ENCODE measurements around the gene TTC12.

Gene TTC12

DNA sequence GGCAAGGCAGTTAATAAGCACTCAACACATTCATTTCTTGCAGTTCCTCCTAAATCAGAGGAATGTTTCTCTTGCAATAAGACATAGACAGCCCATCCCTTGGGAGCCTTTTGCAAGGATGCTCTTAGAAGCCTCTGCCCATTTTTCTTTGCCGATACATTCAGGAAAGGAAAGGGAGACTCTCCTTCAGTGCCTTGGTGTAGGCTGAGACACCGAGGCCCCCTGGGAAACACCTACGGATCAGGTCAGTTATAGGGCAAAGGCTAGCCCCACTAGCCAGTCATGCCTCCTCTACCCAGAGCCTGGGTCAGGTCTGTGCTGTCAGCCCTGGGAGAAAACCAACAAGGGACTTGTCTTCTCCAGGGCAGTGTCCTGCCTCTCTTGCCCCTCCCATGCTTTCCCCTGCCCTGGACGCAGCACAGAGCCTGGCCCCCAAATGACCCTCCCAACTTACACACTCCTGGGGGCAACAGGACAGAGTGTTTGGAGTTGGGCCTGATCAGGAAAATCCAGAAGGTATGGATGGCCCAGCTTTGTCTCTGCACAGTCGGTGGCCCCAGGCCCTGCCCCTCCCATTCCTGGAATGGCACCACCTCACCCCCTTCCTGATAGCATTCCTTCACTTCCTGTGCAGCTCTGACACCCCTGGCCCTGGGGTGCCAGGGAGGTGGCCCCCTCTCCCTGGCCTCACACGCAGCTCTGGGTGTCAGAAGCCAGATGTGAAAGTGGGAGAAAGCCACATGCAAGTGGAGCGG lies 91.5 kb downstream of the TTC12 start:
- DNase-seq (ENCODE audit: low read depth in 2 of 2) = no peak

DNA sequence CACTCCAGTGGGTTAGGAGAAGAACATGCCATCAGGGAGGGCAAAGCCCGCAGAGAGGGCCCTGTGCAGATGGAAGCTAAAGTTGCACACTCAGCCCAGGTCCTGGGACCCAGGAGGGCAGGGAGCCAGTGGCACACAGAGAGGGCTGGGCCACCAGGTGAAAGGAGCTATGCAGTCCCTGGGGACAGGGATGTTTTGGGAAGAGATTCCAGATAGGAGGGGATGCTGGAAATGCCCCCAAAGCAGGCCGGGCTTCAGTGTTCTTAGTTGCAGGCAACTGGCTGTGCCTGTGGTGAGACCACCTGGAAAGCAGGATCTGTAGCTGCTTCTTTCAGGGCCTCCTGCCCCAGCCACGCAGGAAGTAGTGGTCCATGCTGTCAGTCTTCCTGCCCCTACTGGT lies 92.8 kb downstream of the TTC12 start:
- DNase-seq (ENCODE audit: low read depth in 2 of 2) = no peak

DNA sequence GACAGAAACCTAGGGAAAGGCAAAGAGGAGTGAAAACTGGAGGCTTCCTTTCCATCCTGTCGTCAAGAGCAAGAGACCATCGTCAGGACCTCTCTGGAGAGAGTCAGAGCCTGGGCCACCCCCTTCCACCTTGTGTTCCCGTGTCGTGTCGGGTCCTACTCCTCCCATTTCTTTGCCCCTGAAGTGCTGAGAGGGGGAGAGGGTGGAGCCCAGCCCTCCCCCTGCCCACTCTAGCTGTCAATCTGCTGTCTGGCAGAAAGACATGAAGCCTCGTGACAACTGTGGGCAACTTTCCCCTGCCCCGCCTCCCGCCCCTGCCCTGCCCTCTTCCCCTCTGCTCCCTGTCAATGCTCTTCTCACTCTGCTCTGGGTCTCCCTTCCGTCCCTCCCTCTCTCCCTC lies 93.8 kb downstream of the TTC12 start:
- DNase-seq (ENCODE audit: low read depth in 2 of 2) = no peak

DNA sequence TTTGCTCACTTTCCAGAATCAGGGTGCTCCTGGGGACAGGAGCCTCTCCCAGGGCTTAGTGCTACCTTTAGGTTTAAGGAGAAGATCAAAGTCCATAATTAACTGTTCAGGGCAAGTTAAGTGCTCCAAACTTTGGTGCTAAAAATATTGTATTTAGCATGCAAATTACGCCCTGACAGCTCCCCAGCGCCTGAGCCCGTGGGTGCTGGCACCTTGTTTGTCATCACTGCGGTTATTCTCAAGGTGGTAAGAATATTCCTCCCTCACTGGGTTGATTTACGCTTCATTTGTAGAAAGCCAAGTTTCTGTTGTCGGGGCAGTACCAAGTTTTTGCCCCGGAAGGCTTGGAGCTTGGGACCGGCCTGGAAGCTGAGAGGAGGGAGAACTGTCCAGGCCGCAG lies 94.5 kb downstream of the TTC12 start:
- no peak for DNase-seq (ENCODE audit: low read depth in 2 of 2)

DNA sequence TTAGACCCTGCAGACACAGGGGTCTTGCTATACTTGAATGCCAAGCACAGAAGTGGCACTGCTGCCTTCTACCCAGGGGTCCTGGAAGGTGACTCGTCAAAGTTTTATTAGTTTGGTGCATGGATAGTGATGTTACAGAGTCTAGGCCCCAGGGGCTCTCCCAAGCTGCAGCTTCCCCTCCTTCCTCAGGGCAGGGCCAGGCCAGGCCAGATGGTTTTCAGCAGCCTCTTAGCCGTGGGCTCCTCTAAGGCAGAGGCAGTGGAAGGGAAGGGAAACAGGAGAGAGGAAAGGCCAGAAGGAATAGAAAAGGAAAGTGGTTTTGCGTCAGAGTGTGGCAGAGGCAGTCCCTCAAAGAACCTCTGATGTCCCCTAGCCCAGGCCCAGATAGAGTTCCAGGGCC lies 95.1 kb downstream of the TTC12 start:
- DNase-seq (ENCODE audit: low read depth in 2 of 2) = no peak

DNA sequence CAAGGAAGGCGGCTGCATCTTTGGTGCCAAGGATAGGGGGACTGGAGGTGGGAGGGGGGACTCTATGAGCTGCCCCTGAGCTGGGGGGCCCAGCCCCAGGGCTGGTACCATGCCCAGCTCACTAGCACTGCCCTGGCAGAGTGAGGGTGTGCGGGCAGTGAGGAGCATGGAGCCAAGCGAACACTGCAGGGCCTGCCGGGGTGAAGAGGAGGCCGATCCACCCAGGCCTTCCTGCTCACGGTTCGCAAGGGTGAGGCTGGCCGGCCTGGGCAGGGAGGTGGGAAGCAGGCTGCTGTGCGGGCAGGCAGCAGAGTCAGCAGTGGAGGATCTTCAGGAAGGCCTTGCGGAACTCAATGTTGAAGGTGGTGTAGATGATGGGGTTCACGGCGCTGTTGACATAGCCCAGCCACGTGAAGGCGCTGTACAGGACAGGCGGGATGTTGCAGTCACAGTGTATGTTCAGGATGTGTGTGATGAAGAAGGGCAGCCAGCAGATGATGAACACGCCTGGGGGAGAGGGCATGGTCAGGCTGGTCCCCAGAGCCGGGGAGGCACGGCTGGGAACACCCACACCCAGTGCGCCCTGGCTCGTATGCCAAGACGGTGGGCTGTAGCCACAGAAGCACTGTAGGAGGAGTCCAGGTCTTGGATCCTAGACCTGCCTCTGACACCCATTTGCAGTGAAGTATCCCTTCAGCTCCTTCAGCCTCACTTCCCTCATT lies 96.2 kb downstream of the TTC12 start:
- DNase-seq (ENCODE audit: low read depth in 2 of 2) = no peak

DNA sequence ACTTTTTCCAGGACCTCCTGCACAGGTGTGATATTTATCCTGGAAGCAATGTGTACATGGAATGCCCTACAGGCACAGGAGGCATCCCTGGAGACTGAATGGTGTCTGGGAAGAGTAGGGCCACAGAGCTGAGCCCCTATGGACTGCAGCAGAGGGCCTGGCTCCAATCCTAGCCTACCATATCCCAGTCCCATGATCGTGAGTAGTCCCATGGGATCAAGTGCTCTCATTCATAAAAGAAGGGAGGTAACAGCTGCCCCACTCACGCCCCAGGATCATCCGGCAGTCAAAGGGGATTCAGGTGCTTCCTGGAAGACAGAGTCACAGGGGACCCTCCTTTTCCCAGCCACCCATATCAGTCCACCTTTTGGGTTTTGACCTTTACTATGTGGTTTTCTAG lies 97.2 kb downstream of the TTC12 start:
- no peak for DNase-seq (ENCODE audit: low read depth in 2 of 2)

DNA sequence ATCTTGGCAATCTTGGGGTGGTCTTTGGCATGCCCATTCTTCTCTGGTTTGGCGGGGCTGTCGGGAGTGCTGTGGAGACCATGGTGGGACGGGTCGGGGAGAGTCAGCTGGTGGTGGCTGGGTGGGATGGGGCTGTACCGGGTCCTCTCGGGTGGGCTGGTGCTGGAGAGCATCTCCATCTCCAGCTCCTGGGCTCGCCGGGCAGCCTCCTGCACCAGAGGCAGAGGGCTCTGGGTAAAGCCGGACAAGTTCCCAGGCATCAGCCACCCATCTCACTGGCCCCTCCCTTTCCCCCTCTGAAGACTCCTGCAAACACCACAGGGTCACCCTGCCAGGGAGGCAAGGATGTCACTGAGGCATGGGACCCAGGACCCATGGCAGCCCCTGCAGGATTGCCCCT lies 98.3 kb downstream of the TTC12 start:
- no peak for DNase-seq (ENCODE audit: low read depth in 2 of 2)

DNA sequence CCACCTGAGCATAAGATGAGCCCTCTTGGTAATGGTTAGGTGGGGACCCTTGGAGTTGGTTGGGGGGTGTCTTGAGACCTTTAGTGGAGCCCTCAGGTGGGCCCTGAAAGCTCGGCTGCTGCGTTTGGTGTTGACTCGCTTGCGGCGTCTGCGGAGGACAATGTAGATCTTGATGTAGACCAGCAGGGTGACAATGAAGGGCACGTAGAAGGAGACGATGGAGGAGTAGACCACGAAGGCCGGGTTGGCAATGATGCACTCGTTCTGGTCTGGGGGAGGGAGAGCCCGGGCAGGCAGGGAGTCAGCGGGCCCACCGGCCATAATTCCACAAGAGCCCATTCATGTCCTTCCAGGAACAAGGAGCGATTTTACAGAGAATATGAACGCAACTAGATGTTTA lies 101.0 kb downstream of the TTC12 start:
- DNase-seq (ENCODE audit: low read depth in 2 of 2) = no peak

All from stimulated activated CD8-positive, alpha-beta memory T cell treated with anti-CD3 and anti-CD28 coated beads, Interleukin-2, amount 100 ng/mL, for 1 hour (primary cell).